ENCODE results near the gene EP400.
"Not testable (repeated sequence)": the region's sequence is repeated elsewhere in the genome, so short reads cannot be mapped to it uniquely, and the experiment has no call there.

Gene EP400

GRCh38 chr12:131954460-131954859, 4.7 kb downstream of the EP400 start:
- DNase-seq: not testable (repeated sequence)

GRCh38 chr12:131959116-131959515, 9.4 kb downstream of the EP400 start:
- DNase-seq: no peak

GRCh38 chr12:131959641-131960589, 10.2 kb downstream of the EP400 start:
- no peak for DNase-seq

GRCh38 chr12:131960590-131961325, 11.0 kb downstream of the EP400 start:
- DNase-seq: not testable (repeated sequence)

GRCh38 chr12:131961328-131961727, 11.6 kb downstream of the EP400 start:
- not testable (repeated sequence) for DNase-seq

- no peak for DNase-seq
Observed at GRCh38 chr12:131962069-131962468, 12.3 kb downstream of the EP400 start.

GRCh38 chr12:131963381-131963780, 13.6 kb downstream of the EP400 start:
- DNase-seq: no peak

- no peak for DNase-seq
Observed at GRCh38 chr12:131965073-131965472, 15.3 kb downstream of the EP400 start.

GRCh38 chr12:131971226-131971625, 21.5 kb downstream of the EP400 start:
- DNase-seq: no peak

GRCh38 chr12:131975228-131975627, 25.5 kb downstream of the EP400 start:
- DNase-seq: no peak

GRCh38 chr12:131979606-131980005, 29.9 kb downstream of the EP400 start:
- no peak for DNase-seq

- peak in 1 of 2 experiments; percentile 3 for DNase-seq
Observed at GRCh38 chr12:131980263-131980662, 30.5 kb downstream of the EP400 start.

- no peak for DNase-seq
Observed at GRCh38 chr12:131981388-131981787, 31.6 kb downstream of the EP400 start.

GRCh38 chr12:131982041-131982440, 32.3 kb downstream of the EP400 start:
- no peak for DNase-seq

- DNase-seq: no peak
Observed at GRCh38 chr12:131983026-131983425, 33.3 kb downstream of the EP400 start.

- no peak for DNase-seq
Observed at GRCh38 chr12:131983554-131983953, 33.8 kb downstream of the EP400 start.

- no peak for DNase-seq
Observed at GRCh38 chr12:131984334-131984733, 34.6 kb downstream of the EP400 start.

- not testable (repeated sequence) for DNase-seq
Observed at GRCh38 chr12:131985510-131985875, 35.8 kb downstream of the EP400 start.

- DNase-seq: no peak
Observed at GRCh38 chr12:131986361-131986760, 36.6 kb downstream of the EP400 start.

GRCh38 chr12:131986910-131987309, 37.2 kb downstream of the EP400 start:
- DNase-seq: no peak

GRCh38 chr12:131987552-131987951, 37.8 kb downstream of the EP400 start:
- DNase-seq: no peak

- DNase-seq: no peak
Observed at GRCh38 chr12:131988054-131988796, 38.5 kb downstream of the EP400 start.

GRCh38 chr12:131989021-131989420, 39.3 kb downstream of the EP400 start:
- no peak for DNase-seq

Measured in NCI-H524 (cell line).